ENCODE measurements around the gene APBB1IP.

APBB1IP gene

DNA sequence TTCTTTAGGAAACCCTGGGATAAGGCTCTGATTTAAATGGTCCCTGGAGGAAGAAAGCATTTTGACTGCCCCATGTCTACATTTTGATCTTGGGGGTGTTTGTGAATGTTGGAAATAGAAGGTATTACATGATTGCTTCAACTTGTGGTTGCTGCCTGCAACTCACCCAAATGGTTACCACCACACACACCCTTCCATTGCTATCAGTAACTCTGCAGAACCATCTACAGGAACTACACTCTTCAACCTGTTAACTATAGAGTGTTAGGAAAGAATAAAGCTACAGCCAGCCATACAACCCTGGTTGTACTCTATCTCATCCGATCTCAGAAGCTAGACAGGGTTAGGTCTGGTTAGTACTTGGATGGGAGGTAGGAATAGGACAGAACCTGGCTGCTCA, 71.2 kb downstream of the APBB1IP start:
- no peak for DNase-seq

DNA sequence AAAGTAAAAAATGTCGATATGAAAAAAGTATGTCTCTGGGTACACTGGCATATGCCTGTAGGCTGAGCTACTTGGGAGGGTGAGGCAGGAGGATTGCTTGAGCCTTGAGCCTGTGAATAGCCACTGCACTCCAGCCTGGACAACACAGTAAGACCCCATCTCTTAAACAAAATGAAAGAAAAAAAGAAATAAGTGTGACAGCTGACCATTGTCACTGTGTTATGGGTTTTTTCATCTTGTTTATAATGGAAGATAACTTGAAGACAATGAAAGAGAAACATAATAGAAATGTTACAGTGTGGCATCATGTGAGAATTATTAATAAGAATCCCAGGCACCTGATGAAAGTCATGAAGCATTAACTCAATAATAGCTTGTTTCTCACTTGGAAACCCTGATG, 75.0 kb downstream of the APBB1IP start:
- DNase-seq: no peak

DNA sequence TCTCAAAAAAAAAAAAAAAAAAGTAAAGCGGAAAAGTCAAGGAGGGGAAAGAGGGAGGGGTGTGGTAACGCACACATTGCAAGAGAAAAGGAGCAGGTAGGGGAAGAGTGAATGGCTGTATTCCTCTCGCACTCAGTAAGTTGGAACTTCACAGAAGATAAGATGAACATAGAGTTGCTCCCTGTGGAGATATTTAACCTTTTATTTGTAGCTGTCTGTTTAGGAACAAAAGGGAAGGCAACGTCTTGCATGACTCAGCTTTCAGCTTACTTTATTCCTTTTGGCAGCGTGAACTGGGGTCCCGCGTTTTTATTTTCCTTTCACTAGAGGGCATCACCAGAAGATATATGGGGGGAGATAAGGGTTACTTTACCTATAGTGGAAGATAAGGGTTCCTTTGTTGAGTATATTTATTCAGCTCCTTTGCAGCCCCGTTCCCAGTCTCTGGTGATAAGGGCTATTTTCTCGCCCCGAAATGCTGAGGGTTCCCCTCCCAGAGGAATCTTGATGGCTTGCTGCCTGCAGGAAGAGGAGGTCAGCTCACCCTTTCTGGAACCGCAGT, 78.5 kb downstream of the APBB1IP start:
- DNase-seq: no peak

DNA sequence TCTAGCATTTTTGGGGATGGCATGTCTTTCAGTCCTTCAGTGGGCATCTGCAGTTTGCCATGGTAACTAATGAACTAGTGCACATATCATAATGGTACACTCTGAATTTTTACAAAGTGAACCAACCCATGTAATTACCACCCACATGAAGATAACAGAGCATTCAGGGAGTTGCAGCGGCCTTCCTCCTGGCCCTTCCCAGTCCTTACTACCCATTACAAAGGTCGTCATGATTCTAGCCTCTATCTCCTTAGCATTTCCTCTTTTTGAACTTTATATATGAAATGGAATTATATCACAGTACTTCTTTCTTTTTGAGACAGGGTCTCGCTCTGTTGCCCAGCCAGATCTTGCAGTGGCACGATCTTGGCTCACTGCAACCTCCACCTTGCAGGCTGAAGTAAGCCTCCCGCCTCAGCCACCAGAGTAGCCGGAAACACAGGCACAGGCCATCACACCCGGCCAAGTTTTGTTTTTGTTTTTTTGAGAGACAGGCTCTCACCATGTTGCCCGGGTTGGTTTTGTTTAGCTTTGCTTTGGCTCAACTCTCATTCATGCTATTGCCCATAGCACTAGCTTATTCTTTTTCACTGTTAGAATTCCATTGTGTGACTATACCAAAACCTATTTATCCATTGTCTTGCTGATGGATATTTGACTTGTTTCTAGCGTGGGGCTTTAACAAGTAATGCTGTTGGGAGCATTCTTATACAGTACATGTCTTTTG, 79.2 kb downstream of the APBB1IP start:
- no peak for DNase-seq

DNA sequence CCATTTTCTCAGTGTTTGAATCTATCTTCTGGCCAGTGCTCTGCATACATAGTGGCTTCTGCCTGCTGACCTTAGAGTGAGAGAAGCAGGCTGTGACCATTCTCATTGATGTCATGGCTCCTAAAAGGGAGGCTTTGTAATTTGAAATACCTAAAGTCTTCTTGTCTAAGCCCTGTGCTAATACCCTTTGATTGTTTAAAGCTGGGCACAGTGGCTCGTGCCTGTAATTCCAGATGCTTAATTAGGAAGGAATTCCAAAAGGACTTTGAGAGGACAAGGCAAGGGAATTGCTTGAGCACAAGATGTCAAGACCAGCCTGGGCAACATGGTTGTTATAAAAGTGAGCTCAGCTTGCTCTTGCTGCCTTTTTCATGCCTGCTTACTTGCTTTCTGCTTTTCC, 81.7 kb downstream of the APBB1IP start:
- DNase-seq: no peak

DNA sequence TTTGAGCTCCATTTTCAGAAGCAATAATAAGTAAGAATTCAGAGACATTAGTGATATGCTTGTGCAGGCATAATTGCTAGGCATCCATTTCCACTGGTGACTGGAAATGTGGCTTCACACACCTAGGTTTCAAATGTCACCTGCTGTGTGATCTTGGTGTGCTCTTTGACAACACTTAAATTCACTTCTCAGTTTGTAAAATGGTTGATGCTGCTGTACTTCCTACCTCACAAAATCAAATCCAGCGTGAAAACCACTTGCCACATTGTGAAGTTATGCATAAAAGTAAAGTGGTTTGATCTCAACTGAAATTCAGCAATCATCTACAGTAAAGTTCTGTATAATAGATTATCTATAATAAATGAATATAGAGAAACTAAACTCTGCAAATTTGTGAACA, 82.4 kb downstream of the APBB1IP start:
- DNase-seq: no peak

DNA sequence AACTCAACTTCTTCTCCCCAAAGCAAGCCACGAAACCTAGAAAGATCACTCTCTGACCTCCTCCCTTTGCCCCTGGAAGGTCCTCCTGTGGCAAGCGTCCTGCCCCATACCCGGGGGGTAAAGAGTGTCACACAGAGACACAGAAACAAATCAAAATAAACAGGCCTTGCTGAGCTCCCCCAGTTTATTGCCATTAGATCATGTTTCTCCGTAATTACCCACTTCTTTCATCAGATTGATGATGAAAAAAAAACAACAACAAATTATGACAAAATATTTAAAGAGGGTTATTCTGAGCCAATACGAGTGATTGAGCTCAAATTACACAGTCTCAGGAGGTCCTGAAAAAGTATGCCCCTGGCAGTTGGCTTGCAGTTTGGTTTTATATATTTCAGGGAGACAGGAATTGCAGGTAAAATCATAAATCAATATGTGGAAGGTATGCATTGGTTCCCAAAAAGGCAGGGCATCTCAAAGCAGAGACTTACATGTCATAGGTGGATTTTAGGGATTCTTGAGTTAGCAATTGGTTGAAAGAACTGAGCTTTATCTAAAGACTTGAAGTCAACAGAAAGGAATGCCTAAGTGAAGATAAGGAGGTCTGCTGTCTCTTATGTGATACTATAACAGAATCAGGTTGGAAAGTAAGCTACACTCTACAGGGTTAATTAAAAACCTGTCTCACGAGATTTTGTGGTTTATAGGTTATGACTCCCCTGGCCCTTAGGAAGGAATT, 86.2 kb downstream of the APBB1IP start:
- no peak for DNase-seq

DNA sequence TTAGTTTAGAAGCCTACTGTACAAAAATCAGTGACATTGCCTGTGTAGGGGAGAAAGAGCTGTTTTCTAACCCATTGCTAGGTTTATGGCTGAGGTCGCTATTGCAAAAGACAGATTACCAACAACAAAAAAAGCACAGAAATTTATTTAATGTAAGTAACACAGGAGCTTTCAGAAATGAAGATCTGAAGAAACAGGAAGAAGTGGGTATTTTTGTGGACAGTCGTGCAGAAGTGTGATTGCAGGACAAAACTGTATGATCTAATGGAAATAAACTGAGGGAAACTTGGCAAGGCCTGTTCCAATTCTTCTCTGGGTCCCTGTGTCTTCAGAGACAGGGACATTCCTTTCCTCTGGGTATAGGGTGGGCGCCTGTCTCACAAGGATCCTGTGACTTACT, 87.4 kb downstream of the APBB1IP start:
- no peak for DNase-seq

DNA sequence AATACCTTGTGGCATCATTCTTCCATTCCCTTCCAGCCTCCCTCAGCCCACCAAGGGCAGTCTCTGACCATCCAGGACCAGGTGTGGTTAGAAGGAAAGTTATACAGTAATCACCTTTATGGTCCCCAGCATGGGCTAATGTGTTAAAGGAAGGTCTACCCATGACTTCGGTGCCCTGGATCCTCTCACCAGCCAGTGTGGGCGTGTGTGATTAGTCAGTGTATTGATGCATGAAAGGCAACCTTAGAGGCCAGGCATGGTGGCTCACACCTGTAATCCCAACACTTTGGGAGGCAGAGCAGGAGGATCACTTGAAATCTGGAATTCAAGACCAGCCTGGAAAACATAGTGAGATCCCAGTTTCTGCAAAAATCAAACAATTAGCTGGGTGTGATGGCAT, 88.9 kb downstream of the APBB1IP start:
- no peak for DNase-seq

DNA sequence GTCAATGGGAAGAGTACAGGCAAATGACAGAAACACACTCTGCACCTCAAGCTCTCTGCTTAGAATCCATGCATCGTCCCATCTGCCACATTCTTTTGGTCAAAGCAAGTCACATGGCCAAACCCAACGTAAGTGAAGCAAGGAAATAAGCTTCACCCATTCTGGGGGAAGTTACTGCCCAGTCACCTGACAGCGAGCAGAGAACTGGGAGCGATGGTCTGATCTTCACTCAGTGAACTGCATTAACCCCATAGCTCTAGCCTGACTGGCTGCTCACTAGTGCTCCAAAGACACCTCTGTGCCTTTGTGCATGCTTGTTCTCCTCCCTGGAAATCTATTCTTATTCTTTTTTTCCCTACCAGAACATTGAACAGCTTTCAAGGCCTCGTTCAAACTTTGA, 89.9 kb downstream of the APBB1IP start:
- DNase-seq: no peak

DNA sequence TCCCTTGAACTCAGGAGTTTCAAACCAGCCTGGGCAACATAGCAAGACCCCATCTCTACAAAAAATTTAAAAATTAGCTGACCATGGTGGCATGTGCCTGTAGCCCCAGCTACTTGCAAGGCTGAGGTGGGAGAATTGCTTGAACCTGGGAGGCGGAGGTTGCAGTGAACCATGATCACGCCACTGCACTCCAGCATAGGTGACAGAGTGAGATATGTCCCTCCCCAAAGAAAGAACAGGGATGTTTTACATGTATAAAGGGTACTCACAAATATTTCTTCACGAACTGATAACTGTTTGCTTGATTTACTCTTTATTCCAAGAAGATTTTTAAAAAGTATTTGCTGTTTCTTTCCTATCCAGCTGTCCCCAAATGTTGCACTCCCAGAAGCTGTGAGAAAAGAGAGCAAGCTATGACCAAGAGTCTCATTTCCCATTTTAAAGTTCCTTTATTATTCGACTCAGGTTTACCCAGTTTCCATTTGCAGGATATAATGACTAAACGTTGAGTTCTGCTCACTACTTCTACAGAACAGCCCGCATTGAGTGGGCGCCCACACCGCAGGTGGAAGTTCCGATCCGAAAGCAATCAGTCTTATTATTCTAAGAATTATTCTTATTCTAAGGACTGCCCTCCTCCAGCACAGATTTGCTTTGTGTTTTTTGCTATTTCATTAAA, 90.7 kb downstream of the APBB1IP start:
- no peak for DNase-seq

DNA sequence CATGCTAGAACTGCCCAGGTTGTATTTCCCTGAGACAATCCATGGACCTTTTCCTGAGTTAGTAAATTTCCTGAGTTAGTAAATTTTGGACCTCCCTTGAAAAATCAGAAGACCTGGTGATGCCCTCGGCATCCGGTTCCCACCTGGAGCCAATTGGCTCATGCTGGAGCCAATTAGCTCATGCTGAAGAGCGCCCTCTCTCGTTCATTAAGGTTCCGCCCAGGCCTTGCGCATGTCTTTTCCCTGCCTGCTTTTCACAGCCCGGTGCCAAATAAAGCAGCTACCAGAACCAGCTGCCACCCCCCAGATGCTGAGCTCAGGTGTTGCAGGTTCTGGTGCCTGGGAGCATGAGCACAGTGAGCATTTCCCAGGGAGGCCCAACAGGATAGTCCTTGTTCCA, 96.2 kb downstream of the APBB1IP start:
- DNase-seq: no peak

DNA sequence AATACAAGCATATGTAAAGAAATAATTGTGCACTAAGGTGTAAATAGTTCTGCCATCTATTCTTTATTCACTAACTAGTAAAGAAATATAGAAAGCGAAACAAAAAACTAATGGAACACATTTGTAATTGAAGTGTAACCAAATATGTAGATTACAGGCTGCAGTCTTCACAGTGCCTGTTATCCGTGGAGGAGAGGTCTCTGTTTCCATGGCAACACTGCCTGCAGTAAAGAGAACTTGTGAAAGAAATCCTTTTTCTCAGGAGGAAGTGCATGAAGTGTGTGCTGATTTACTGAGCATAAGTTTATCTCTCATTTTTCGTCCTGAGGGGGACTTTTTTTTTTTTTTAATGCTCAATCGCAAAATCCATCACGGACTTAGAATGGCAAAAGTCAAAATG, 102.5 kb downstream of the APBB1IP start:
- DNase-seq: no peak

DNA sequence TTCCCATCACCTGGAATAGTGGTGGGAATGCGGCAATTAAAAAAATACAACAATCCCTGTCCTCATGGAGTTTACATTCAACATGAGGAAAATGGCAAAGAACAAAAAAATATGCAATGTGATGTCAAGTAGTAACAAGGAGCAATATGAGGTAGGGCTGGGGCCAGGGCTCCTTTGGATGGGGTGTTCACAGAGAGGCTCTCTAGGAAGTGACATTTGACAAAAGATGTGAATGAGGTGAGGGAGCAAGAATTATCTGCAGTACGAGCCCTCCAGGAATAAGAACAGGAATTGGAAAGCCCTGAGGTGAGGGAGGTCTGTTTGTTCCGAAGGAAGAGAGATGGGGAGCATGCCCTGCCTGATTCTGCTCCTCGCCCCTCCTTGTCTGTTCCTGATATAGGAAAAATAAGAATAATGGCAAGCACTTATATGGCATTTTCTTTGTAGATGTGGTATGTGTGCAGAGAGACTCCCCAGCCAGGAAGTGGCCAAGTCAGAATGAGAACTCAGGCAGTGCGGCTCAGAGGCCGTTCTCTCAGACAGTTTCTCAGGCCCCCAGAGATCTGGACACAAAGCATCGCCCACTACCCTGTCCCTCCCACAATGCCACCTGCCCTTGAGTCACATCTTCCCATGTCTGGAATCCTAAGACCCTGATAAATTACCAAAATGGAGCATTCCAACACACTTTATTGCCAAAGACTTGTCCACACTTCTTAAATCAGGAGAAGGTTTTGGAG, 105.6 kb downstream of the APBB1IP start:
- no peak for DNase-seq

DNA sequence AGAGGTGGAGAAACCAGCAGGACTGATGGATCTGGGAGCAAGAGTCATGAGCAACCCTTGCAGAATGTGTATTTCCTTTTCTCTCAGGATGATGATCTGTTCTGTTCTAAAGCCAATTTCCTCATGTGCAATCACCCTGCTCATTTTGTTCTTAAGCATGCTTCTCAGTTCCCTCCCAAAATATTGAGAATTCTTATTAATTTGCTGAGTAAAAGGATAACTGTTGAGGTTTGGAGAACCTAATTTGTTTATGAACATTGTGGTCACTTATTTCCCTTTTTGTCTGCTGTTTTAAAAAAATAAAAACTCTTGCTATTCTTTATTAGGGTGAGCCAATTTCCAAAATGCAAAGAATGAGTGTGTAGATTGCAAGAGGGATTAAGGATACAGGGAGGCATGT, 106.8 kb downstream of the APBB1IP start:
- no peak for DNase-seq

DNA sequence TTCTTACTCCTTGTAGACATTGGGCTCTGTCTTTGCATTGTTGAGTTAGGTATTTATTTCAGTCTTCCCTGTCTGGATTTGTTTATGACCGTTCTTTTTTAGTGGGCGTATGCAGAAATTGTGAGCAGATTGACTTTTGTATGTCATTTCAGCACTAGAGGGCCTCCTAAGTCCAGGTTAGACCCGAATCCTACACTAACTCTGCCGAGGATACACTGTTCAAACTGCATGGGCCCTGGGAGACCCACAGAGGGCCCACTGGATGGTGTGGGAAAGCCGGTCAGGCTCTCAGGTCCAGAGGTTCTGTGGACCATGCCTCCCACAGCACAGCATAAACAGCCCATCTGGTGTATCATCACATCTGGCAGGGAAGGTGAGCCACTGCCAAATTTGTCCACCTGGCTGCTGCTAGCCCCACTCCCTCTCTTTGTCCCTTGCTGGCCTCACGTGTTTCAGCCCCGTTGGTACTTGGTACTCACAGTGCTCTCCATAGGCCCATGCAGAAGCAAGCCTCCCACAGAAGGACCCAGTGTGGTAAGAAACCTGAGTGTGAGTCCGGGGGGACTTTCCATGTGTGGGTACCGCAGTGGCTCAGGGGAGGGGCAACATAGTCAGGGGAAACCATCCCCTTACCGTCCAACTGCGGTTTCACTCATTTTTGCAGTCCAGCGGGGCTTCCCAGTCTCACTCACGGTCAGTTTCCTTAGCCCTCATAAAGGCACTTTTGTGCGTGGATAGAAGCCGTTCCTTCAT, 112.8 kb downstream of the APBB1IP start:
- no peak for DNase-seq

DNA sequence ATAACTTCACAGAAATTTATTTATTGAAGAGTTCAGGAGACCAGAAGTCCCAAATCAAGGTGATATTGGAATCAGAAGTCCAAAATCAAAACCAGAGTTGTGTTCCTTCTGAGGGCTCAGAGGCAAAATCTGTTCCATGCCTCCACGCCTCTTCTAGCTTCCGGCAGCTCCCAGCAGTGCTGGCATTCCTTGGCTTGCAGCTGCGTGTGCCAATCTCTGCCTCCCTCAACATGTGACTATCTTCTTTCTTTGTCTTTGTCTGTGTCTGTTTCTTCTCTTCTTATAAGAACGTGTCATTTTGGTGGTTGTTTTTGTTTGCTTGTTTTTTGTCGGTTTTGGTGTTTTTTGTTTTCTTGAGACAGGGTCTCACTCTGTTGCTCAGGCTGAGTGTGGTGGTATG, 116.1 kb downstream of the APBB1IP start:
- DNase-seq: no peak

DNA sequence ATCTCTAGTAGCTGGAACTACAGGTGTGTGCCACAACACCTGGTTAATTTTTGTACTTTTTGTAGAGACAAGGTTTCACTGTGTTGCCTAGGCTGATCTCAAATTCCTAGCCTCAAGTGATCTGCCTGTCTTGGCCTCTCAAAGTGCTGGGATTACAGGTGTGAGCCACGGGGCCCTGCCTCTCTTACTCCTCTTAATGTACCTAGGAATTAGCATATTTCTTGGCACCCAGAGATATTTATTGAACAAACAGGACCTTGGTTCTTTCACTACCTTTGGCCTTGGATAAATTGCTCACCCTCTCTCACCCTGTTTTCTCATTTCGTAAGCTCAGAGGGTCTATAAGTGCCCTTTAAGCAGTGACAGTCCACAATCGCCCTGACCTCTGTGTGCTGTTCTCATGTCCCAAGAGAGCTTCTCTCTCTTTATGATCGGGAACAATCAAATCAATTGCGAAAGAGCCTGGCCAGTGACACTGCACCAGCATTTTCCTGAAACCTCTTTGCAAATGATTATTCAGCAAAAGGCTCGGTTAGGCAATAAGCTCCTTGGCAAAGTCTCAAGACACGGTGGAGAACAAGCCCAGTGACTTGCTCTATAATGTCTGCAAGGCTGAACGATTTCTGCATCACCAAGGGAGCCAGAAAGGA, 117.7 kb downstream of the APBB1IP start:
- DNase-seq: no peak

DNA sequence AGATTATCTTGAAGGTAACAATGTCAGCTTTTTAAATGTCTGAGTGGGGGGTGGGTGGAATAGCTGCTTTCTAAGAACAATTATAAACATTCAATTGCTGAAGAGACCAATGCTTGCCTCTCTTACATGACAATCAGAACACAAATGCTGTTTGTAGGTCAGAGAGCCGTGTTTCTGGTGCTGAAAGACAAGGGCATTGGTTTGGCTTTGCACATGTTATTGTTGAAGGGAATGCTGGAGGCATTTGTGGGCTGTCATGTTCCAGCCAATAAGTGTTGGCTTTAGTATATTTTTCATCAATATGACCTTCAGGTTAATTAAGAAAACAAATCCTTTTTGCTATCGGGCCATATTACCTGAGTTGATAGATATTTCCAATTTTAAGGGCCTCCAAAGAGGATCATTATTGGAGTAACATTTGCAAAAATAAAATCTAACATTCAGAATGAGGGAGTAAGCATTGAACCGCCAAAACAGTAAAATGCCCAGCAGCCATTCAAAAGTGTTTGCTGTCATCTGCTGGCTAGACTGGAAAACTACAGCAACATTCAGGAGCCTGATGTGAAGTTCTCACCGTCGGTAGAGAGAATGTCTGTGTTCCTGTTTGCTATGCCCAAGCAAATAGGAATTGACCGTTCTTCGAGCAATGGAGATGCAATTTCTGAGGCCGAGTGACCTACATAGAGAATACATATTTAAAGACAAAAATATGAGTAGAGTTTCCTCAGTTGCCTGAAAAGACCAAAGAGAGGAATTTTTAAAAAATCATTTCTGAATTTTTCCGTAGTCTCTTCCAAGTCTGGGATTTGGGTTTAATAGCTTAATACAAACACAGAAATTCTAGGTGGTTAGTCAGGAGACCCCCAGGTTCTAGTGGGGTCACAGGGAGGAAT, 118.9 kb downstream of the APBB1IP start:
- DNase-seq: peak; percentile 26

DNA sequence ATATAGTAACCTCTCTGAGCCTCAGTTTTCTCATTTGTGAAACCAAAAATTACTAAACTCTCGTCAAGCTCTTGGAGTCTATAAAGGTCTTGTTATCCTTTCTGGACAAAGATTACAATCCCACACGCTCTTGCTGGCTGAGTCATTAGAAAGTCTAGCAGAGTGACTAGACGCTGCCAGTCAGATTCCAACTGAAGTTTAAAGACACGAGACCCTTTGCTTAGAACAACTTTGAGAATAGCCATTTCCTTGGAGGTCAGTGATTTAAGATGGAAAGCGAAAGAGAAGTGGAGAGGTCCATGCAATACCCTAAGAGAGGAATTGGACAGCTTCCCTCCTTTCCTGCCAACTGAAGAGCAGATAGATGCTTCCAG, 119.5 kb downstream of the APBB1IP start:
- DNase-seq: no peak

Data from activated gamma-delta T cell treated with Interleukin-2 at 50 U/mL for 16 hours (primary cell).